HepG2 (cell line): Measurements from ENCODE around the gene PAPPA. TPM values are rescaled to one million over a fixed set of nuclear protein-coding genes. Genes with fewer than 3 reads are reported as not detected.

Experiments used
- ATAC-seq: fragments of 200-7000 bp; cut with Tn5 transposase; 3 replicates; pipeline ENCODE4 v1.9.1; 2020; ENCODE audit warnings: mild to moderate bottlenecking, moderate library complexity
- BruUV-seq: library from RNA; stranded (reverse); fragments of 400-500 nt; replicated peaks from 2 replicates; lab custom pipeline; 2021; lab: Mats Ljungman, UMichigan
- CTCF ChIA-PET: fragments of 300-600 bp; formaldehyde crosslinking; extraction: SDS; loops from one replicate; lab custom pipeline; 2021; ENCODE audit warnings: low total read pairs, inconsistent platforms, low intra/inter-chr PET ratio; lab: Yijun Ruan, JAX
- POLR2A ChIA-PET: fragments of 350-600 bp; sonication (Branson Sonifier 250); formaldehyde crosslinking; loops from one replicate; lab custom pipeline; 2020; ENCODE audit warnings: antibody characterized with exemption, inconsistent platforms; lab: Yijun Ruan, JAX
- DNase-seq: peaks from one replicate; pipeline ENCODE4 v3.0.0-alpha.2; 2015; ENCODE audit warnings: low spot score
- FAIRE-seq: peaks from 3 replicates; lab custom pipeline; 2011; peaks lifted over from hg19 to GRCh38; lab: Jason Lieb, UNC
- H2AFZ ChIP-seq: one replicate; pipeline ENCODE4 v1.6.1; 2011; ENCODE audit warnings: low read length, inconsistent platforms
- H3K27ac ChIP-seq: fragments of 300-600 bp; 3 replicates; pipeline ENCODE4 v1.8.0; 2011; ENCODE audit warnings: mixed run types, mild to moderate bottlenecking, mixed read lengths, low read length, inconsistent platforms; ENCODE audit not compliant: insufficient read depth; ENCODE audit errors: extremely low read length
- H3K27me3 ChIP-seq, 2 experiments: fragments of 200-600 bp in 1 of 2; 2 replicates in 1 of 2; 3 replicates in 1 of 2; pipeline versions ENCODE4 v1.6.0 to v1.8.0; 2011; ENCODE audit warnings: low read length in 2 of 2, mild to moderate bottlenecking in 2 of 2, moderate library complexity in 2 of 2, inconsistent platforms in 1 of 2; ENCODE audit not compliant: insufficient read depth in 2 of 2, control insufficient read depth in 1 of 2
- H3K36me3 ChIP-seq, 2 experiments: fragments of 200-600 bp in 1 of 2; replicated peaks in 1 of 2; 2 replicates in 1 of 2; 3 replicates in 1 of 2; pipeline versions ENCODE4 v1.5.1 to v1.8.0; 2011; ENCODE audit warnings: low read length in 2 of 2, inconsistent platforms in 1 of 2; ENCODE audit not compliant: insufficient read depth in 2 of 2, control insufficient read depth in 1 of 2
- H3K4me1 ChIP-seq: 2 replicates; pipeline ENCODE4 v1.5.1; 2012; ENCODE audit warnings: low read length, inconsistent platforms; ENCODE audit not compliant: insufficient read depth
- H3K4me2 ChIP-seq: 2 replicates; pipeline ENCODE4 v1.6.0; 2011; ENCODE audit warnings: low read depth, low read length, inconsistent platforms
- H3K4me3 ChIP-seq, 3 experiments: fragments of 200-600 bp in 1 of 3; sonication (generic), shearing (Covaris generic) in 1 of 3; replicated peaks in 1 of 3; 2 replicates each; pipeline ENCODE4 v1.5.1; 2011 to 2016; ENCODE audit warnings: low read length in 3 of 3, inconsistent platforms in 2 of 3, low read depth in 2 of 3, mild to moderate bottlenecking in 2 of 3, control low read depth in 1 of 3, mixed read lengths in 1 of 3; ENCODE audit not compliant: insufficient read depth in 1 of 3
- H3K79me2 ChIP-seq: one replicate; pipeline ENCODE4 v1.6.1; 2011; ENCODE audit warnings: low read length, inconsistent platforms; ENCODE audit not compliant: insufficient read depth
- H3K9ac ChIP-seq: 2 replicates; pipeline ENCODE4 v1.6.0; 2011; ENCODE audit warnings: mild to moderate bottlenecking, low read depth, low read length, inconsistent platforms; ENCODE audit not compliant: insufficient read depth
- H3K9me3 ChIP-seq: 2 replicates; pipeline ENCODE4 v1.5.1; 2012; ENCODE audit warnings: mild to moderate bottlenecking, low read length
- H4K20me1 ChIP-seq: 2 replicates; pipeline ENCODE4 v1.6.0; 2011; ENCODE audit warnings: inconsistent platforms, mild to moderate bottlenecking, low read length, moderate library complexity; ENCODE audit not compliant: insufficient read depth
- HDAC6 ChIP-seq: fragments of 200-600 bp; sonication (generic); IDR thresholded peaks from 2 replicates; pipeline ENCODE4 v1.7.0; 2017; ENCODE audit warnings: mild to moderate bottlenecking, antibody characterized with exemption, low read length, low read depth
- ISL2 ChIP-seq: sonication (generic); formaldehyde crosslinking; IDR thresholded peaks from 2 replicates; pipeline ENCODE4 v1.5.0; 2020; ENCODE audit warnings: missing genetic modification reagents
- MIXL1 ChIP-seq: IDR thresholded peaks from 2 replicates; pipeline ENCODE4 v1.6.1; 2016
- NRL ChIP-seq: sonication (generic); formaldehyde crosslinking; IDR thresholded peaks from 2 replicates; pipeline ENCODE4 v1.5.0; 2020; ENCODE audit warnings: missing genetic modification reagents, mild to moderate bottlenecking, moderate library complexity, borderline replicate concordance
- PHF21A ChIP-seq: sonication (generic); formaldehyde crosslinking; IDR thresholded peaks from 2 replicates; pipeline ENCODE4 v1.5.0; 2020; ENCODE audit warnings: mild to moderate bottlenecking, missing genetic modification reagents
- SRSF9 ChIP-seq: fragments of 200-400 bp; formaldehyde crosslinking; IDR thresholded peaks from 2 replicates; pipeline ENCODE4 v1.6.1; 2018; ENCODE audit warnings: borderline replicate concordance, mild to moderate bottlenecking, low read depth, low read length; ENCODE audit not compliant: insufficient read depth, poor library complexity, severe bottlenecking
- ZNF326 ChIP-seq: sonication (generic); formaldehyde crosslinking; IDR thresholded peaks from 2 replicates; pipeline ENCODE4 v1.4.0; 2020; ENCODE audit warnings: missing genetic modification reagents, borderline replicate concordance
- ZNF749 ChIP-seq: sonication (generic); formaldehyde crosslinking; IDR thresholded peaks from 2 replicates; pipeline ENCODE4 v1.8.0; 2022; ENCODE audit warnings: mild to moderate bottlenecking, missing genetic modification reagents, moderate library complexity, borderline replicate concordance
- ZSCAN22 ChIP-seq: sonication (generic); formaldehyde crosslinking; IDR thresholded peaks from 2 replicates; pipeline ENCODE4 v1.4.0; 2020; ENCODE audit warnings: mild to moderate bottlenecking, missing genetic modification reagents
- WGBS: methylation state at CpG from one replicate; pipeline ENCODE4 v1.1.6; 2017; ENCODE audit warnings: low lambda C conversion rate; 5-methylcytosine and 5-hydroxymethylcytosine counted together
- in situ Hi-C: cut with HindIII; loops from 2 replicates; pipeline ENCODE4 v1.10.0; 2017; ENCODE audit warnings: low pct_unique_long_range_greater_than_20kb; ENCODE audit not compliant: extremely low pct_ligation_motif_present
- intact Hi-C: fragments of 100-400 bp; cut with micrococcal nuclease; formaldehyde crosslinking; loops from one replicate; pipeline ENCODE4 v1.10.0; 2022; ENCODE audit not compliant: unreplicated experiment
- polyA plus RNA-seq, 8 experiments: library from polyadenylated mRNA; depleted of rRNA in 3 of 8; stranded (reverse) in 7 of 8; unstranded in 1 of 8; fragments of >200 nt; fragmentation: Illumina TruSeq in 4 of 8; extraction: Trizol in 4 of 8; gene quantifications; 2 replicates each; pipeline versions ENCODE4 v1.2.1 to v1.2.3, GENCODE V29; 2011 to 2016; ENCODE audit warnings: low read depth in 4 of 8, missing spikeins in 1 of 8, mixed read lengths in 1 of 8; ENCODE audit not compliant: insufficient read depth in 1 of 8
- total RNA-seq, 5 experiments: library from RNA; depleted of rRNA; stranded (reverse); fragments of >200 nt; fragmentation: Illumina TruSeq; extraction: Trizol; gene quantifications; 2 replicates each; pipeline ENCODE4 v1.2.3, GENCODE V29; 2016; ENCODE audit warnings: low read depth in 1 of 5
- TF ChIP-seq, protein P1 (sequence below): IDR thresholded peaks from 2 replicates; pipeline ENCODE4 v1.6.1; 2016; ENCODE audit warnings: low read depth
- TF ChIP-seq, protein P2 (sequence below): sonication (generic); formaldehyde crosslinking; IDR thresholded peaks from 2 replicates; pipeline ENCODE4 v1.4.0; 2020; ENCODE audit warnings: mild to moderate bottlenecking, missing genetic modification reagents
- TF ChIP-seq, protein P3 (sequence below): sonication (generic); formaldehyde crosslinking; IDR thresholded peaks from 2 replicates; pipeline ENCODE4 v1.4.0; 2020; ENCODE audit warnings: missing genetic modification reagents, borderline replicate concordance
- TF ChIP-seq, protein P4 (sequence below): sonication (generic); formaldehyde crosslinking; IDR thresholded peaks from 2 replicates; pipeline ENCODE4; 2020; ENCODE audit warnings: missing genetic modification reagents, mild to moderate bottlenecking, borderline replicate concordance

Gene PAPPA
- total and polyA plus RNA-seq, 2 of the 13 experiments (the other 11 are each of a cell fraction or from before 2014, with no cell fraction given) = 0.09 to 0.11 TPM

DNA sequence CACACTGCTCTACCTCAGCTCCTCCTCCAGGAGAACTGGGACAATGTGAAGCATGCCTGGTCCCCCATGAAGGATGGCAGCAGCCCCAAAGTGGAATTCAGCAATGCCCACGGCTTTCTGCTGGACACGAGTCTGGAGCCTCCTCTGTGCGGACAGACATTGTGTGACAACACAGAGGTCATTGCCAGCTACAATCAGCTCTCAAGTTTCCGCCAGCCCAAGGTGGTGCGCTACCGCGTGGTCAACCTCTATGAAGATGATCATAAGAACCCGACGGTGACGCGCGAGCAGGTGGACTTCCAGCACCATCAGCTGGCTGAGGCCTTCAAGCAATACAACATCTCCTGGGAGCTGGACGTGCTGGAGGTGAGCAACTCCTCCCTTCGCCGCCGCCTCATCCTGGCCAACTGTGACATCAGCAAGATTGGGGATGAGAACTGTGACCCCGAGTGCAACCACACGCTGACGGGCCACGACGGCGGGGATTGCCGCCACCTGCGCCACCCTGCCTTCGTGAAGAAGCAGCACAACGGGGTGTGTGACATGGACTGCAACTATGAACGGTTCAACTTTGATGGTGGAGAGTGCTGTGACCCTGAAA lies 34.1 kb downstream of the PAPPA start:
- H3K27me3 ChIP-seq = 0 out of 5 replicates have a peak, but pooled peaks cover 0 to 14% of the 10 kb centered on the region in 2 experiments
- no peak overlapping the region for H3K4me3 ChIP-seq
- BruUV-seq = no TSS peak
- H2AFZ ChIP-seq = no peak overlapping the region
- no peak for DNase-seq
- no peak overlapping the region for H3K27ac ChIP-seq
- H3K4me2 ChIP-seq = no peak overlapping the region
- ATAC-seq = no peak
- H3K9ac ChIP-seq = no peak overlapping the region
- 0% methylated on average over 1 of the region's 27 CpGs for WGBS
- intact Hi-C loops = no loop called here
- H3K36me3 ChIP-seq = no peaks in the 10 kb centered on the region
- H3K4me1 ChIP-seq = peaks cover 15% of the 10 kb centered on the region
- TF ChIP-seq, protein P1, sequence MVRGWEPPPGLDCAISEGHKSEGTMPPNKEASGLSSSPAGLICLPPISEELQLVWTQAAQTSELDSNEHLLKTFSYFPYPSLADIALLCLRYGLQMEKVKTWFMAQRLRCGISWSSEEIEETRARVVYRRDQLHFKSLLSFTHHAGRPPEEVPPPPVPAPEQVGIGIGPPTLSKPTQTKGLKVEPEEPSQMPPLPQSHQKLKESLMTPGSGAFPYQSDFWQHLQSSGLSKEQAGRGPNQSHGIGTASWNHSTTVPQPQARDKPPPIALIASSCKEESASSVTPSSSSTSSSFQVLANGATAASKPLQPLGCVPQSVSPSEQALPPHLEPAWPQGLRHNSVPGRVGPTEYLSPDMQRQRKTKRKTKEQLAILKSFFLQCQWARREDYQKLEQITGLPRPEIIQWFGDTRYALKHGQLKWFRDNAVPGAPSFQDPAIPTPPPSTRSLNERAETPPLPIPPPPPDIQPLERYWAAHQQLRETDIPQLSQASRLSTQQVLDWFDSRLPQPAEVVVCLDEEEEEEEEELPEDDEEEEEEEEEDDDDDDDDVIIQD (CRISPR knock-in tag) = no peak
- TF ChIP-seq MIXL1 (CRISPR knock-in tag) (no peak), ZSCAN22 (no peak), HDAC6 (no peak), PHF21A (CRISPR knock-in tag) (no peak), SRSF9 (no peak), ZNF749 (CRISPR knock-in tag) (no peak), ISL2 (no peak), ZNF326 (CRISPR knock-in tag) (no peak), NRL (CRISPR knock-in tag) (no peak)
- TF ChIP-seq, protein P2, sequence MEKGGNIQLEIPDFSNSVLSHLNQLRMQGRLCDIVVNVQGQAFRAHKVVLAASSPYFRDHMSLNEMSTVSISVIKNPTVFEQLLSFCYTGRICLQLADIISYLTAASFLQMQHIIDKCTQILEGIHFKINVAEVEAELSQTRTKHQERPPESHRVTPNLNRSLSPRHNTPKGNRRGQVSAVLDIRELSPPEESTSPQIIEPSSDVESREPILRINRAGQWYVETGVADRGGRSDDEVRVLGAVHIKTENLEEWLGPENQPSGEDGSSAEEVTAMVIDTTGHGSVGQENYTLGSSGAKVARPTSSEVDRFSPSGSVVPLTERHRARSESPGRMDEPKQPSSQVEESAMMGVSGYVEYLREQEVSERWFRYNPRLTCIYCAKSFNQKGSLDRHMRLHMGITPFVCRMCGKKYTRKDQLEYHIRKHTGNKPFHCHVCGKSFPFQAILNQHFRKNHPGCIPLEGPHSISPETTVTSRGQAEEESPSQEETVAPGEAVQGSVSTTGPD = no peak
- TF ChIP-seq, protein P3, sequence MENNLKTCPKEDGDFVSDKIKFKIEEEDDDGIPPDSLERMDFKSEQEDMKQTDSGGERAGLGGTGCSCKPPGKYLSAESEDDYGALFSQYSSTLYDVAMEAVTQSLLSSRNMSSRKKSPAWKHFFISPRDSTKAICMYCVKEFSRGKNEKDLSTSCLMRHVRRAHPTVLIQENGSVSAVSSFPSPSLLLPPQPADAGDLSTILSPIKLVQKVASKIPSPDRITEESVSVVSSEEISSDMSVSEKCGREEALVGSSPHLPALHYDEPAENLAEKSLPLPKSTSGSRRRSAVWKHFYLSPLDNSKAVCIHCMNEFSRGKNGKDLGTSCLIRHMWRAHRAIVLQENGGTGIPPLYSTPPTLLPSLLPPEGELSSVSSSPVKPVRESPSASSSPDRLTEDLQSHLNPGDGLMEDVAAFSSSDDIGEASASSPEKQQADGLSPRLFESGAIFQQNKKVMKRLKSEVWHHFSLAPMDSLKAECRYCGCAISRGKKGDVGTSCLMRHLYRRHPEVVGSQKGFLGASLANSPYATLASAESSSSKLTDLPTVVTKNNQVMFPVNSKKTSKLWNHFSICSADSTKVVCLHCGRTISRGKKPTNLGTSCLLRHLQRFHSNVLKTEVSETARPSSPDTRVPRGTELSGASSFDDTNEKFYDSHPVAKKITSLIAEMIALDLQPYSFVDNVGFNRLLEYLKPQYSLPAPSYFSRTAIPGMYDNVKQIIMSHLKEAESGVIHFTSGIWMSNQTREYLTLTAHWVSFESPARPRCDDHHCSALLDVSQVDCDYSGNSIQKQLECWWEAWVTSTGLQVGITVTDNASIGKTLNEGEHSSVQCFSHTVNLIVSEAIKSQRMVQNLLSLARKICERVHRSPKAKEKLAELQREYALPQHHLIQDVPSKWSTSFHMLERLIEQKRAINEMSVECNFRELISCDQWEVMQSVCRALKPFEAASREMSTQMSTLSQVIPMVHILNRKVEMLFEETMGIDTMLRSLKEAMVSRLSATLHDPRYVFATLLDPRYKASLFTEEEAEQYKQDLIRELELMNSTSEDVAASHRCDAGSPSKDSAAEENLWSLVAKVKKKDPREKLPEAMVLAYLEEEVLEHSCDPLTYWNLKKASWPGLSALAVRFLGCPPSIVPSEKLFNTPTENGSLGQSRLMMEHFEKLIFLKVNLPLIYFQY (CRISPR knock-in tag) = no peak
- TF ChIP-seq, protein P4, sequence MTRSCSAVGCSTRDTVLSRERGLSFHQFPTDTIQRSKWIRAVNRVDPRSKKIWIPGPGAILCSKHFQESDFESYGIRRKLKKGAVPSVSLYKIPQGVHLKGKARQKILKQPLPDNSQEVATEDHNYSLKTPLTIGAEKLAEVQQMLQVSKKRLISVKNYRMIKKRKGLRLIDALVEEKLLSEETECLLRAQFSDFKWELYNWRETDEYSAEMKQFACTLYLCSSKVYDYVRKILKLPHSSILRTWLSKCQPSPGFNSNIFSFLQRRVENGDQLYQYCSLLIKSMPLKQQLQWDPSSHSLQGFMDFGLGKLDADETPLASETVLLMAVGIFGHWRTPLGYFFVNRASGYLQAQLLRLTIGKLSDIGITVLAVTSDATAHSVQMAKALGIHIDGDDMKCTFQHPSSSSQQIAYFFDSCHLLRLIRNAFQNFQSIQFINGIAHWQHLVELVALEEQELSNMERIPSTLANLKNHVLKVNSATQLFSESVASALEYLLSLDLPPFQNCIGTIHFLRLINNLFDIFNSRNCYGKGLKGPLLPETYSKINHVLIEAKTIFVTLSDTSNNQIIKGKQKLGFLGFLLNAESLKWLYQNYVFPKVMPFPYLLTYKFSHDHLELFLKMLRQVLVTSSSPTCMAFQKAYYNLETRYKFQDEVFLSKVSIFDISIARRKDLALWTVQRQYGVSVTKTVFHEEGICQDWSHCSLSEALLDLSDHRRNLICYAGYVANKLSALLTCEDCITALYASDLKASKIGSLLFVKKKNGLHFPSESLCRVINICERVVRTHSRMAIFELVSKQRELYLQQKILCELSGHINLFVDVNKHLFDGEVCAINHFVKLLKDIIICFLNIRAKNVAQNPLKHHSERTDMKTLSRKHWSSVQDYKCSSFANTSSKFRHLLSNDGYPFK = no peak
- H3K79me2 ChIP-seq = no peaks in the 10 kb centered on the region
- ChIA-PET CTCF (no interaction called here), POLR2A (no interaction called here)
- in situ Hi-C loops = no loop called here
- no peaks in the 10 kb centered on the region for H4K20me1 ChIP-seq
- no peak for FAIRE-seq
- no peaks in the 10 kb centered on the region for H3K9me3 ChIP-seq
